GM23248 (cell line): Measurements from ENCODE around the gene SETD6.
"Not testable (repeated sequence)": the region's sequence is repeated elsewhere in the genome, so short reads cannot be mapped to it uniquely, and the experiment has no call there.

Experiments
- EZH2 ChIP-seq: fragments of 200-600 bp; sonication (generic); IDR thresholded peaks from 2 replicates; pipeline ENCODE4 v1.6.1; 2018; ENCODE audit warnings: antibody characterized with exemption, mild to moderate bottlenecking; ENCODE audit not compliant: insufficient read depth, poor library complexity, severe bottlenecking
- EZH2phosphoT487 ChIP-seq: fragments of 200-600 bp; sonication (generic); IDR thresholded peaks from 2 replicates; pipeline ENCODE4 v1.6.1; 2018; ENCODE audit warnings: antibody characterized with exemption, moderate library complexity, mild to moderate bottlenecking, low read depth; ENCODE audit not compliant: insufficient read depth

DNA sequence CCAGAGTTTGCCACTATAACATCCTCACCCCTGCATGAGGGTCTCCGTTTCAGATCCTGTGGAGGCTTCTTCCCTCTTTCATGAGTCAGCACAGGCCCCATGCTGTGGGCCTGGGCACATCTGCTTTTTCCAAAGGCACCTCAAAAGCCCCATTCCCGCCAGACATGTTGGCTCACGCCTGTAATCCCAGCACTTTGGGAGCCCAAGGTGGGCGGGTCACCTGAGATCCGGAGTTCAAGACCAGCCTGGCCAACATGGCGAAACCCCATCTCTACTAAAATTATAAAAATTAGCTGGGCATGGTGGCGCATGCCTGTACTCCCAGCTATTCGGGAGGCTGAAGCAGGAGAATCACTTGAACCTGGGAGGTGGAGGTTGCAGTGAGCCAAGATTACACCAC, 24.8 kb upstream of the SETD6 start:
- TF ChIP-seq EZH2phosphoT487, EZH2: not testable (repeated sequence)
